Brain microvascular endothelial cell (primary cell): ENCODE results near the gene GHDC.

Source experiments
- DNase-seq: peaks from one replicate; pipeline ENCODE4 v3.0.0-alpha.2; 2020
- H3K27ac ChIP-seq: fragments of 250-450 bp; sonication (Bioruptor Pico); 2 replicates; pipeline ENCODE4 v1.5.1; 2020; ENCODE audit warnings: mild to moderate bottlenecking, moderate library complexity
- H3K27me3 ChIP-seq: fragments of 250-450 bp; sonication (Bioruptor Pico); replicated peaks from 2 replicates; pipeline ENCODE4 v1.5.1; 2020; ENCODE audit warnings: mild to moderate bottlenecking
- H3K36me3 ChIP-seq: fragments of 250-450 bp; sonication (Bioruptor Pico); replicated peaks from 2 replicates; pipeline ENCODE4 v1.5.1; 2020; ENCODE audit warnings: mild to moderate bottlenecking
- H3K4me3 ChIP-seq: 2 replicates; pipeline ENCODE4 v1.5.1; 2011; ENCODE audit warnings: low read depth, mild to moderate bottlenecking, control low read depth, low read length, moderate library complexity
- in situ Hi-C: cut with HindIII; loops from 2 replicates; pipeline ENCODE4 v1.10.0; 2017; ENCODE audit warnings: low sequenced_read_pairs, low pct_ligation_motif_present
- TF ChIP-seq, protein P1 (sequence below): IDR thresholded peaks from 2 replicates; pipeline ENCODE4 v1.5.1; 2011; ENCODE audit warnings: low read depth, mild to moderate bottlenecking, moderate library complexity, low read length, control low read depth, inconsistent platforms; ENCODE audit errors: missing control alignments

Gene GHDC

DNA sequence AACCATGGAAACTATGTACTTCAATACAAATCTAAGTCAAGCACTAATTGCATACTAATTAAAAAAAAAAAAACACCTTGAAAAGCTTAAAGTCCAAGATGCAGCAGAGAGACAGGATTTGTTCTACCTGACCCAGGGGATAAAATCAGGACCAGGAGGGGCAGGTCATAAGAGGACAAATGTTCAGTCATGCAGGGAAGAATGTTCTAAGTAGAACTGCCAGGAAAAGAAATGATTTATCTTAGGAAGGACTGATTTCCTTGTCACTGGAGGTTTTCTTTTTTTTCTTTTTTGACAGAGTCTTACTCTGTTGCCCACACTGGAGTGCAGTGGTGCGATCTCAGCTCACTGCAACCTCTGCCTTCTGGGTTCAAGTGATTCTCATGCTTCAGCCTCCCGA lies 9.1 kb upstream of the GHDC start:
- DNase-seq = no peak
- Histone ChIP-seq H3K36me3 (peaks cover 52% of the 10 kb centered on the region), H3K27ac (no peak overlapping the region), H3K4me3 (no peak overlapping the region), H3K27me3 (no peaks in the 10 kb centered on the region)
- in situ Hi-C loops = no loop called here
- TF ChIP-seq, protein P1, sequence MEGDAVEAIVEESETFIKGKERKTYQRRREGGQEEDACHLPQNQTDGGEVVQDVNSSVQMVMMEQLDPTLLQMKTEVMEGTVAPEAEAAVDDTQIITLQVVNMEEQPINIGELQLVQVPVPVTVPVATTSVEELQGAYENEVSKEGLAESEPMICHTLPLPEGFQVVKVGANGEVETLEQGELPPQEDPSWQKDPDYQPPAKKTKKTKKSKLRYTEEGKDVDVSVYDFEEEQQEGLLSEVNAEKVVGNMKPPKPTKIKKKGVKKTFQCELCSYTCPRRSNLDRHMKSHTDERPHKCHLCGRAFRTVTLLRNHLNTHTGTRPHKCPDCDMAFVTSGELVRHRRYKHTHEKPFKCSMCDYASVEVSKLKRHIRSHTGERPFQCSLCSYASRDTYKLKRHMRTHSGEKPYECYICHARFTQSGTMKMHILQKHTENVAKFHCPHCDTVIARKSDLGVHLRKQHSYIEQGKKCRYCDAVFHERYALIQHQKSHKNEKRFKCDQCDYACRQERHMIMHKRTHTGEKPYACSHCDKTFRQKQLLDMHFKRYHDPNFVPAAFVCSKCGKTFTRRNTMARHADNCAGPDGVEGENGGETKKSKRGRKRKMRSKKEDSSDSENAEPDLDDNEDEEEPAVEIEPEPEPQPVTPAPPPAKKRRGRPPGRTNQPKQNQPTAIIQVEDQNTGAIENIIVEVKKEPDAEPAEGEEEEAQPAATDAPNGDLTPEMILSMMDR = no peak

DNA sequence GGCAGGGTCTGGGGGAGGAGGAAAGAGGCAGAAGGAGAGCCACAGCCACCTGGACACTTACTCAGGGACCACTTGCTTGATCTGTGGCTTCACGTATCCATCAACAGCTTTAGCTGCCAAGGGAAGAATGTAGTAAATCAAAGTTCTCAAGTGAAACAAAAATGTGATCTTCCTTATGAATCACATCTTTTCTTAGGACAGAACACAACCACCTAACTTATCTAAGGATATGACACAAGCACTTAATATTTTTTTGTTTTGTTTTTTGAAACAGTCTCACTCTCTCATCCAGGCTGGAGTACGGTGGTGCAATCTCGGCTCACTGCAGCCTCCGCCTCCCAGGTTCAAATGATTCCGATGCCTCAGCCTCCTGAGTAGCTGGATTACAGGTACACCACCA lies 8.4 kb upstream of the GHDC start:
- Histone ChIP-seq H3K36me3 (peaks cover 50% of the 10 kb centered on the region), H3K4me3 (no peak overlapping the region), H3K27me3 (no peaks in the 10 kb centered on the region), H3K27ac (no peak overlapping the region)
- DNase-seq = no peak
- in situ Hi-C loops = no loop called here
- TF ChIP-seq, protein P1 = no peak

DNA sequence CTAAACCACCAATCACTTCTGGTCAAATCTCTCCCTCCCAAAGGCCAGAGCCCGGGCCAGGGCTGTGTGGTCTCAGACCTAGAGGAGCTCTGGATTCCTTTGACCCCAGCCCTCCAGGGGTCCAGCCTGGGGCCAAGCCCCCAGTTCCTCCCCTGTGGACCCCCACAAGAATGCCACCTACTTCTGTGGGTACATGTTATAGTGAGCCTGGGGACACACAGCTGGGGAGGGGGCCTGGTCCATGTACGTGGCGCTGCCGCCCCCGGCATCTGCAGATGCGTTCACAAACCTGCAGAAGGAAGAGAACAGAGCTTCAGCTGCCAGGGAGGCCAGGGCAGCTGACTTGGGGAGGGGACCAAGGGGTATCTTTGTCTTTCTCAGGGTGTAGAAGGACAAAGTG lies 7.9 kb upstream of the GHDC start:
- Histone ChIP-seq H3K36me3 (peaks cover 46% of the 10 kb centered on the region), H3K27ac (no peak overlapping the region), H3K27me3 (no peaks in the 10 kb centered on the region), H3K4me3 (no peak overlapping the region)
- in situ Hi-C loops = no loop called here
- TF ChIP-seq, protein P1 = no peak
- DNase-seq = no peak

DNA sequence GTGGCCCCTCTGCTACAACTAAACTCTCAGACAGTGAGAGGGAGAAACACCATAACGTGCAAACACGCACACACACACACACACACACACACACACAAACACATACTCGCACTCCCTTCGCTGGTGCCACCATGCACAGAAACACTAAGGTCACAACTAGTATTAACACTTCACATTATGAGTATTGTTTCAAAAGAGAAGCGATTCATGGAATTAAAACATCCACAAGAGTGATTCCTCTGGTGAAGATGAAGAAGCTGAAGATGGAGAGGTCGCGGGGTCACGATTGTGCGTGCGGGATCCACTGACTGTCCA lies 7.1 kb upstream of the GHDC start:
- in situ Hi-C loops = no loop called here
- peaks cover 42% of the 10 kb centered on the region for H3K36me3 ChIP-seq
- TF ChIP-seq, protein P1 = no peak

DNA sequence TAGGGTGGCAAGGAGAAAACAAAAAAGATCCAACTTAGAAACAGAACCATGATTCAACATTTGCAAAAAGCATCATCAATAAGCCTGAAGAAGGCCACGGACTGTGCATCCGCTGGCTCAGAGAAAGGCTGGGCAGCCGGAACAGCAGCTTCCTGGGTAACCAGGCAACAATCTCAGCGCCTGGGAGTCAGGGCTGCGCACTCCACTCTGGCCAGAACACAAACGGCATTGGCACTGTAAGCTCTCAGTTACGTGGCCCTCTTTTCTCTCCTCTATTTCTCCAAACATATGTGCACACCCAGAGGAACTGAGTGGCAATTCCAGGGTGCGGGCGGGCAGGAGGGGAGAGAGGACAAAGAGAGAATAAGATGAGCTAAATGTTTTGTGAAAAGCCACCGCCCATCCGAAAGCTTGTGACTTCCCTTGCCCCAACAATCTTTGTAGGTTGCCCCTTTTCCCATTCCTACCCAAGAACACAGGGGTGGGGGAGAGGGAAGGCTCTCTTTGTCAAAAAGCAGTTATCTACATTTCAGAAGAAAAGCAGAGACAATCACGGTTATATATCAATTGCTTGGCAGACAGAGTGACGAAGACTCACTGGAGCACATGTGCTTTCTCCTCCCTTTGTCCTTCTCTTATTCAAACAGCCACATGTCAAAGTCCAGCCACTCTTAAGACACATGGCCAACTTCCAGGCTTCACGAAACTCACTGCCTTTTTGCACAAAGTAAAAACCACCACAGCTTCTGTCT lies 6.6 kb upstream of the GHDC start:
- Histone ChIP-seq H3K27ac (no peak overlapping the region), H3K27me3 (no peaks in the 10 kb centered on the region), H3K4me3 (no peak overlapping the region), H3K36me3 (peaks cover 37% of the 10 kb centered on the region)
- in situ Hi-C loops = no loop called here
- TF ChIP-seq, protein P1 = no peak
- no peak for DNase-seq

More for the DNA sequence above, 7.1 kb upstream of the GHDC start:
- Histone ChIP-seq H3K4me3 (no peak overlapping the region), H3K27ac (no peak overlapping the region), H3K27me3 (no peaks in the 10 kb centered on the region)
- DNase-seq = no peak
